CD14-positive monocyte (primary cell): ENCODE results near the gene SLC26A6. TPM values are rescaled to one million over a fixed set of nuclear protein-coding genes. Genes with fewer than 3 reads are reported as not detected.
A peak's percentile ranks its signal among the peaks of the same experiment; 100 is the strongest.

Experiments used
- DNase-seq, 3 donors: peaks; one replicate each; pipeline ENCODE4 v3.0.0-alpha.2; 2011 to 2022
- H2AFZ ChIP-seq: 2 replicates; pipeline ENCODE4 v1.6.0; 2012; ENCODE audit warnings: mild to moderate bottlenecking, low read depth, low read length, inconsistent platforms; ENCODE audit not compliant: insufficient read depth, poor library complexity, severe bottlenecking
- H3K27ac ChIP-seq, 2 donors: 1 replicate in 1 of 2; 2 replicates in 1 of 2; pipeline ENCODE4 v1.5.1; 2012 to 2013; ENCODE audit warnings: low read length in 2 of 2, control low read depth in 1 of 2, inconsistent platforms in 1 of 2, low read depth in 1 of 2, mild to moderate bottlenecking in 1 of 2
- H3K27me3 ChIP-seq, 2 donors: one replicate each; pipeline versions ENCODE4 v1.6.0 to v1.6.1; 2011 to 2013; ENCODE audit warnings: low read length in 2 of 2; ENCODE audit not compliant: control insufficient read depth in 2 of 2, insufficient read depth in 2 of 2
- H3K36me3 ChIP-seq, 2 donors: replicated peaks in 1 of 2; 1 replicate in 1 of 2; 2 replicates in 1 of 2; pipeline versions ENCODE4 v1.5.1 to v1.6.1; 2012 to 2013; ENCODE audit warnings: low read length in 2 of 2, control low read depth in 1 of 2, inconsistent platforms in 1 of 2, mild to moderate bottlenecking in 1 of 2; ENCODE audit not compliant: insufficient read depth in 2 of 2, control insufficient read depth in 1 of 2
- H3K4me1 ChIP-seq, 2 donors: 1 replicate in 1 of 2; 2 replicates in 1 of 2; pipeline versions ENCODE4 v1.5.1 to v1.6.1; 2012 to 2013; ENCODE audit warnings: low read length in 2 of 2, control low read depth in 1 of 2, inconsistent platforms in 1 of 2, mild to moderate bottlenecking in 1 of 2, moderate library complexity in 1 of 2; ENCODE audit not compliant: insufficient read depth in 2 of 2, control insufficient read depth in 1 of 2
- H3K4me2 ChIP-seq: replicated peaks from 2 replicates; pipeline ENCODE3; 2012; ENCODE audit warnings: low read length, moderate library complexity, mild to moderate bottlenecking; ENCODE audit not compliant: poor library complexity, severe bottlenecking; ENCODE audit errors: extremely low read depth
- H3K4me3 ChIP-seq, 3 experiments: fragments of 200-600 bp in 1 of 3; sonication (generic) in 1 of 3; replicated peaks in 1 of 3; 1 replicate in 2 of 3; 2 replicates in 1 of 3; pipeline ENCODE4 v1.5.1; 2011 to 2013; ENCODE audit warnings: low read length in 3 of 3, mild to moderate bottlenecking in 3 of 3, control low read depth in 2 of 3, low read depth in 2 of 3, inconsistent platforms in 1 of 3, moderate library complexity in 1 of 3
- H3K79me2 ChIP-seq: 2 replicates; pipeline ENCODE4 v1.6.0; 2012; ENCODE audit warnings: mild to moderate bottlenecking, control low read depth, inconsistent platforms, low read length, moderate library complexity; ENCODE audit not compliant: insufficient read depth
- H3K9ac ChIP-seq: 2 replicates; pipeline ENCODE4 v1.6.0; 2017; ENCODE audit warnings: low read length, mild to moderate bottlenecking; ENCODE audit not compliant: insufficient read depth, poor library complexity, severe bottlenecking
- H3K9me3 ChIP-seq, 2 donors: replicated peaks in 1 of 2; 1 replicate in 1 of 2; 2 replicates in 1 of 2; pipeline versions ENCODE4 v1.5.1 to v1.6.1; 2012 to 2013; ENCODE audit warnings: low read length in 2 of 2, control low read depth in 1 of 2; ENCODE audit not compliant: control insufficient read depth in 1 of 2, insufficient read depth in 1 of 2
- H4K20me1 ChIP-seq: 2 replicates; pipeline ENCODE4 v1.6.0; 2012; ENCODE audit warnings: mild to moderate bottlenecking, low read length, control low read depth, moderate library complexity; ENCODE audit not compliant: insufficient read depth
- H3K27ac Mint-ChIP-seq, 7 donors: one replicate each; pipeline ENCODE4 v1.8.0; 2020; ENCODE audit warnings: mild to moderate bottlenecking in 7 of 7, mixed read lengths in 7 of 7, moderate library complexity in 6 of 7, inconsistent platforms in 2 of 7
- H3K27me3 Mint-ChIP-seq, 3 donors: one replicate each; pipeline ENCODE4 v1.8.0; 2021 to 2022; ENCODE audit warnings: low read depth in 3 of 3, mild to moderate bottlenecking in 3 of 3, mixed read lengths in 3 of 3, moderate library complexity in 3 of 3, inconsistent platforms in 1 of 3
- H3K36me3 Mint-ChIP-seq, 2 donors: one replicate each; pipeline ENCODE4 v1.8.0; 2020; ENCODE audit warnings: mixed read lengths in 2 of 2, inconsistent platforms in 1 of 2, mild to moderate bottlenecking in 1 of 2
- H3K4me1 Mint-ChIP-seq: one replicate; pipeline ENCODE4 v1.8.0; 2020; ENCODE audit warnings: mild to moderate bottlenecking, mixed read lengths
- H3K4me3 Mint-ChIP-seq, 2 donors: one replicate each; pipeline ENCODE4 v1.8.0; 2020; ENCODE audit warnings: mild to moderate bottlenecking in 2 of 2, mixed read lengths in 2 of 2, moderate library complexity in 1 of 2
- H3K9me3 Mint-ChIP-seq, 7 donors: one replicate each; pipeline ENCODE4 v1.8.0; 2020 to 2022; ENCODE audit warnings: mixed read lengths in 7 of 7, mild to moderate bottlenecking in 6 of 7, moderate library complexity in 6 of 7, inconsistent platforms in 2 of 7
- CTCF ChIP-seq: fragments of 200-600 bp; IDR thresholded peaks from one replicate; pipeline ENCODE4 v1.8.0; 2022; ENCODE audit warnings: antibody characterized with exemption, mild to moderate bottlenecking
- WGBS: methylation state at CpG from one replicate; pipeline ENCODE4 v1.1.5; 2013; ENCODE audit warnings: missing lambda C conversion rate; ENCODE audit not compliant: insufficient coverage; 5-methylcytosine and 5-hydroxymethylcytosine counted together
- intact Hi-C, 2 donors: fragments of 100-400 bp; cut with micrococcal nuclease; formaldehyde crosslinking; loops; one replicate each; pipeline versions ENCODE4 v1.15.0 to v1.15.1; 2023
- polyA plus RNA-seq, 3 donors: library from polyadenylated mRNA; depleted of rRNA in 1 of 3; unstranded in 2 of 3; stranded (reverse) in 1 of 3; fragments of 300-500 nt in 2 of 3; fragments of >200 nt in 1 of 3; fragmentation: Illumina TruSeq in 2 of 3; gene quantifications; 1 replicate in 2 of 3; 2 replicates in 1 of 3; pipeline ENCODE4 v1.2.3, GENCODE V29; 2012 to 2021

SLC26A6 gene
- polyA plus RNA-seq, 3 donors, result 16.3 to 92.8 (median 20.4) TPM

GRCh38 chr3:48596157-48596556 is 39.1 kb downstream of the SLC26A6 start:
- H3K4me3 Mint-ChIP-seq, result peak overlapping the region in 1 of 2 donors; percentile 83
- peaks cover 12% of the 10 kb centered on the region for H3K4me1 Mint-ChIP-seq
- Histone ChIP-seq H3K4me2 (no peak overlapping the region), H3K4me1 (peaks cover 6 to 14% of the 10 kb centered on the region in 2 donors), H2AFZ (no peak overlapping the region), H3K36me3 (peaks cover 37 to 41% of the 10 kb centered on the region in 2 donors), H3K27ac (no peak overlapping the region), H3K79me2 (no peaks in the 10 kb centered on the region), H3K9ac (no peak overlapping the region), H3K27me3 (peaks cover 6 to 30% of the 10 kb centered on the region in 2 donors), H4K20me1 (peaks cover 32% of the 10 kb centered on the region), H3K9me3 (no peaks in the 10 kb centered on the region), H3K4me3 (no peak overlapping the region)
- intact Hi-C loops, result no loop called here
- 78% methylated on average over 4 of the region's 5 CpGs for WGBS
- TF ChIP-seq CTCF, result no peak
- peak overlapping the region in 2 of 7 donors; percentile 51 to 57 for H3K27ac Mint-ChIP-seq
- H3K36me3 Mint-ChIP-seq, result peaks cover 44 to 47% of the 10 kb centered on the region in 2 donors
- H3K27me3 Mint-ChIP-seq, result peaks cover 38 to 43% (median 38%) of the 10 kb centered on the region in 3 donors
- H3K9me3 Mint-ChIP-seq, result peaks cover 0 to 6% (median 0%) of the 10 kb centered on the region in 7 donors
- no peak for DNase-seq

- H3K9me3 Mint-ChIP-seq, result peaks cover 0 to 6% (median 0%) of the 10 kb centered on the region in 7 donors
- Histone ChIP-seq H4K20me1 (peaks cover 27% of the 10 kb centered on the region), H3K4me3 (no peak overlapping the region), H3K4me1 (peaks cover 6 to 14% of the 10 kb centered on the region in 2 donors), H2AFZ (no peak overlapping the region), H3K36me3 (peaks cover 31 to 35% of the 10 kb centered on the region in 2 donors), H3K4me2 (no peak overlapping the region), H3K9ac (no peak overlapping the region), H3K27ac (no peak overlapping the region), H3K27me3 (peaks cover 6 to 30% of the 10 kb centered on the region in 2 donors), H3K9me3 (no peaks in the 10 kb centered on the region), H3K79me2 (no peaks in the 10 kb centered on the region)
- peaks cover 12% of the 10 kb centered on the region for H3K4me1 Mint-ChIP-seq
- H3K27me3 Mint-ChIP-seq, result peaks cover 38 to 47% (median 43%) of the 10 kb centered on the region in 3 donors
- peaks cover 39 to 41% of the 10 kb centered on the region in 2 donors for H3K36me3 Mint-ChIP-seq
- intact Hi-C loops, result no loop called here
- H3K27ac Mint-ChIP-seq, result peak overlapping the region in 2 of 7 donors; percentile 51 to 57
- TF ChIP-seq CTCF, result no peak
- peak; percentile 60 to 83 (median 73) for DNase-seq
- 66% methylated on average over 3 of the region's 10 CpGs for WGBS
- H3K4me3 Mint-ChIP-seq, result peak overlapping the region in 1 of 2 donors; percentile 83
Observed at GRCh38 chr3:48595526-48596121, 39.6 kb downstream of the SLC26A6 start.
